ENCODE data around the gene CBLL1. TPM values are rescaled to one million over a fixed set of nuclear protein-coding genes. Genes with fewer than 3 reads are reported as not detected.

Gene CBLL1, protein sequence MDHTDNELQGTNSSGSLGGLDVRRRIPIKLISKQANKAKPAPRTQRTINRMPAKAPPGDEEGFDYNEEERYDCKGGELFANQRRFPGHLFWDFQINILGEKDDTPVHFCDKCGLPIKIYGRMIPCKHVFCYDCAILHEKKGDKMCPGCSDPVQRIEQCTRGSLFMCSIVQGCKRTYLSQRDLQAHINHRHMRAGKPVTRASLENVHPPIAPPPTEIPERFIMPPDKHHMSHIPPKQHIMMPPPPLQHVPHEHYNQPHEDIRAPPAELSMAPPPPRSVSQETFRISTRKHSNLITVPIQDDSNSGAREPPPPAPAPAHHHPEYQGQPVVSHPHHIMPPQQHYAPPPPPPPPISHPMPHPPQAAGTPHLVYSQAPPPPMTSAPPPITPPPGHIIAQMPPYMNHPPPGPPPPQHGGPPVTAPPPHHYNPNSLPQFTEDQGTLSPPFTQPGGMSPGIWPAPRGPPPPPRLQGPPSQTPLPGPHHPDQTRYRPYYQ
- 35.6 TPM for total RNA-seq (ENCODE audit: unreplicated experiment)
- long read RNA-seq, result 0 reads

DNA sequence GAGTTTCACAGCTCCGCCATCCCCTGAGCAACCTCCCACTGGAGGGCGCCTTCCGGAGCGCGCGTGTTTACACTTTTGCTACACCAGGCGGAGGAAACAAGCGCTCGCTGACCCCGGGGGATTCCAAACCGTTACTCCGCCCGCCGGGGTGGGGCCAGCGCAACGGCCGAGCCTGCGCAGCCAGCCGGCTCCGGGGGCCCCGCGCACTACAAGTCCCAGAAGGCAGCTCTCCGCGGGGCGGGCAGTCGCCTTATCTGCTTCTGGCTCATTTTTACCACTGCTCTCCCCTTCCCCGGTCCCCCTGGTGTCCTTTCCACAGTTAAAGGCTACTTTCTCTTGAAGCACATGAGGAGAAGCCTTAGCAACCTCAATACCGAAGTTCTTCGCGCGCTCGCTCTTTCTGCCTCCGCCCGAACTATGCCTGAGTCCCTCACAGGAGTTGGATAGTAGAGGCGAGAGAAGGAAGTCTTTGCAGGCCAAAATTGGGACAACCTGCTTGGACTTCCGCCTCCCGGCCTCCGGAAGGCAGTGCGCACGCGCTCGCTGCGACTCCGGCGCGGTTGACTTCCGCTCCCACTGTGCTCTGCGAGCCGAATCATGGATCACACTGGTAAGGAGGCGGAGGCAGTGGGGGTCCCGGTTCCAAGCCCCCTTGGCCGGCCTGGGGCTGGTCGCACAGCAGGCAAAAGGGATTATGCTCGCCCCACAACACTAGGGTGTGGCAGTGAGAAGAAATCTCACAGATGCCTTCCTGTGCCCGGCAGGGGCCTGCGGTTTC, at the start of gene CBLL1:
CBLL1 (plus strand) TSS at position 576 of the 778 bp plus-strand sequence; CDS start at position 598, 22 bp downstream.
- no peaks in the 10 kb centered on the region for H3K36me3 Mint-ChIP-seq (ENCODE audit: unreplicated experiment)
- H3K9me3 Mint-ChIP-seq (ENCODE audit: unreplicated experiment), result peaks cover 2% of the 10 kb centered on the region
- TF ChIP-seq, protein P1, sequence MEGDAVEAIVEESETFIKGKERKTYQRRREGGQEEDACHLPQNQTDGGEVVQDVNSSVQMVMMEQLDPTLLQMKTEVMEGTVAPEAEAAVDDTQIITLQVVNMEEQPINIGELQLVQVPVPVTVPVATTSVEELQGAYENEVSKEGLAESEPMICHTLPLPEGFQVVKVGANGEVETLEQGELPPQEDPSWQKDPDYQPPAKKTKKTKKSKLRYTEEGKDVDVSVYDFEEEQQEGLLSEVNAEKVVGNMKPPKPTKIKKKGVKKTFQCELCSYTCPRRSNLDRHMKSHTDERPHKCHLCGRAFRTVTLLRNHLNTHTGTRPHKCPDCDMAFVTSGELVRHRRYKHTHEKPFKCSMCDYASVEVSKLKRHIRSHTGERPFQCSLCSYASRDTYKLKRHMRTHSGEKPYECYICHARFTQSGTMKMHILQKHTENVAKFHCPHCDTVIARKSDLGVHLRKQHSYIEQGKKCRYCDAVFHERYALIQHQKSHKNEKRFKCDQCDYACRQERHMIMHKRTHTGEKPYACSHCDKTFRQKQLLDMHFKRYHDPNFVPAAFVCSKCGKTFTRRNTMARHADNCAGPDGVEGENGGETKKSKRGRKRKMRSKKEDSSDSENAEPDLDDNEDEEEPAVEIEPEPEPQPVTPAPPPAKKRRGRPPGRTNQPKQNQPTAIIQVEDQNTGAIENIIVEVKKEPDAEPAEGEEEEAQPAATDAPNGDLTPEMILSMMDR (IDR thresholded peaks at IDR 0.05; ENCODE audit: partially characterized antibody, unreplicated experiment), result no peak
- peaks cover 14% of the 10 kb centered on the region for H3K4me1 Mint-ChIP-seq (ENCODE audit: low read depth, unreplicated experiment)
- peaks cover 5% of the 10 kb centered on the region for H3K27me3 Mint-ChIP-seq (ENCODE audit: unreplicated experiment)
- DNase-seq, result peak; percentile 98
- H3K27ac Mint-ChIP-seq (ENCODE audit: unreplicated experiment), result peak within 1 kb of the TSS; percentile 99
- H3K4me3 Mint-ChIP-seq (ENCODE audit: unreplicated experiment), result peak within 1 kb of the TSS; percentile 99

DNA sequence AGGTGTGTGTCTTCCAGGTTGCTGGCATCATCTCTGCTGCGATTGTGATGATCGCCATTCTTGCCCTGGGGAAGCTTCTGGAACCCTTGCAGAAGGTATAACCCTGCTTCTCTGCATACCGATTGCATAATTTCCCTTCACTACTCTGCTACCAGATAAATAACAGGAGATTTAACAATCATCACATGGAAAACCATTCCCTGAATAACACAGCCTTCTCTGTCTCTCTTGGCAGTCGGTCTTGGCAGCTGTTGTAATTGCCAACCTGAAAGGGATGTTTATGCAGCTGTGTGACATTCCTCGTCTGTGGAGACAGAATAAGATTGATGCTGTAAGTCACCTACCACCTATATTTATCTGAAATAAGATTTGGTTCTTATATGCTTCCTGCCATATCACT, 49.6 kb upstream of the CBLL1 start:
- Mint-ChIP-seq H3K4me3 (ENCODE audit: unreplicated experiment) (no peak overlapping the region), H3K27ac (ENCODE audit: unreplicated experiment) (no peak overlapping the region), H3K36me3 (ENCODE audit: unreplicated experiment) (no peaks in the 10 kb centered on the region), H3K27me3 (ENCODE audit: unreplicated experiment) (peaks cover 2% of the 10 kb centered on the region), H3K9me3 (ENCODE audit: unreplicated experiment) (peaks cover 2% of the 10 kb centered on the region), H3K4me1 (ENCODE audit: low read depth, unreplicated experiment) (peaks cover 17% of the 10 kb centered on the region)
- TF ChIP-seq, protein P1 (IDR thresholded peaks at IDR 0.05; ENCODE audit: partially characterized antibody, unreplicated experiment), result no peak
- no peak for DNase-seq

DNA sequence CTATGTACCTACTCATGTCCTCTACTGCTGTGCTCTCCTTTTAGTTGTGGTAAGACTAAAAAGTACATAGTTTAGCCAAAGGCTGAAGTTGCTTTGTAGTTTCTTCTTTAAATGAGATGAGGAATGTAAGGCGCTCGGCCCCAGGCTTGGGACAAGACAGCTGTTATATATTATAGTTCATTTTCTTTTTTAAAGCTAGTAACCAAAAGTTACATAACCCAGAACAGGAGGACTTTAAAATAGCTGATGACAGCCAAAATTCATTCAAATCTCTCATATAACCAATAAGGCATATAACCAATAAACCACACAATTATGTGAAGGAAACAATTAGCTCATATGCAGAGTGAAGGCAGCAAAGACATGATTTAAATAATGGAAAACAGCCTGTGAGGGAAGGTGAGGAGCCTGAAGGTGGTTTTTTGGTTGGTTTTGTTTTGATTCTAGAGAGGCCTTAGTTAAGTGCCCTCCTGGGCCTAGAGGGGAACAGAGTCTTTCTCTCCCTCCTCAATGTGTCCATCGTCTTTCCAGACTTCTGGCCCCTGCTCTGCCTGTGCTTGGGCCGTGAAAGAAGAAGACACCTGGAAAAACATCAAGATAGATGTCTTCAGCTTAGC, 47.5 kb upstream of the CBLL1 start:
- TF ChIP-seq, protein P1 (IDR thresholded peaks at IDR 0.05; ENCODE audit: partially characterized antibody, unreplicated experiment), result no peak
- H3K27me3 Mint-ChIP-seq (ENCODE audit: unreplicated experiment), result peaks cover 2% of the 10 kb centered on the region
- H3K9me3 Mint-ChIP-seq (ENCODE audit: unreplicated experiment), result peaks cover 2% of the 10 kb centered on the region
- no peak overlapping the region for H3K27ac Mint-ChIP-seq (ENCODE audit: unreplicated experiment)
- H3K4me1 Mint-ChIP-seq (ENCODE audit: low read depth, unreplicated experiment), result peaks cover 17% of the 10 kb centered on the region
- DNase-seq, result no peak
- H3K4me3 Mint-ChIP-seq (ENCODE audit: unreplicated experiment), result no peak overlapping the region
- no peaks in the 10 kb centered on the region for H3K36me3 Mint-ChIP-seq (ENCODE audit: unreplicated experiment)

DNA sequence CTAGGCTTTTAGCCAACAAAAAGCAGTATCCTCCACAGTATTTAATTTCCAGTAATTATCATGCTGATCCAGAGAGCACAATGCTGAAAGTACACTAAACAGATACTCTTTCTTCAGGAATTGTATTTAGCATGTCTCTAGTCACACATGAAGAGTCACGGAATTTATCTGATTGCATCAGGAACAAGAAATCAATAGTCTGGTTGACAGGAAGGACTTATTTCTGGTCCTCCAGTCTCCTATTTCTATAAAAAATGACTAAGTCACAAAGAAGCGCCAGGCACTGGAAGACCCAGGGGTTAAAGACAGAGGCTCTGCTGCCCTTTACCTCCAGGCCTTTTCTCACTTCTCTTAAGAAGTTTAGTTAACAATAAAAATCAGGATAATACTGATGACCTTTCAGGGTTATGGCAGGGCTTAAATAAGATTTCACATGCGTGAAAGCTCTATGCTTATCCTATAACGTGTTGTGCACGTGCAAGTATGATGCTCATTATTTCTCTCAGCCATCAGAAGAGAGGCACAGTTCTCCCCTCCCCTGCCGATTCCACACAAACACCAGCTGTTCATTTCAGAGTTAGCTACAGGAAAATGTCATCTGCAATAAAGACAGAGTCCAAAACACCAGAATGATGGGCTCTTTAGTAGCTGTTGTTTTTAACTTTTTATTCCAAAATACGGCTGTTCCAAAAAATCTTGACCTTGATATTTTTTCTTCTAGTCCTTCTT, 46.5 kb upstream of the CBLL1 start:
- no peak overlapping the region for H3K27ac Mint-ChIP-seq (ENCODE audit: unreplicated experiment)
- no peaks in the 10 kb centered on the region for H3K9me3 Mint-ChIP-seq (ENCODE audit: unreplicated experiment)
- H3K4me3 Mint-ChIP-seq (ENCODE audit: unreplicated experiment), result peak overlapping the region; percentile 45
- no peaks in the 10 kb centered on the region for H3K36me3 Mint-ChIP-seq (ENCODE audit: unreplicated experiment)
- H3K27me3 Mint-ChIP-seq (ENCODE audit: unreplicated experiment), result no peaks in the 10 kb centered on the region
- TF ChIP-seq, protein P1 (IDR thresholded peaks at IDR 0.05; ENCODE audit: partially characterized antibody, unreplicated experiment), result no peak
- DNase-seq, result no peak
- H3K4me1 Mint-ChIP-seq (ENCODE audit: low read depth, unreplicated experiment), result peaks cover 11% of the 10 kb centered on the region

Measured in glutamatergic neuron (in vitro differentiated cells).